Liver (tissue), 3 donors: ENCODE data around the gene BCL2.

Experiments
- SP1 ChIP-seq: IDR thresholded peaks from 2 replicates; pipeline ENCODE4 v1.6.1; 2018; ENCODE audit warnings: antibody characterized with exemption, mild to moderate bottlenecking
- TF ChIP-seq, protein P1 (sequence below): fragments of 150-350 bp; IDR thresholded peaks from 2 replicates; pipeline ENCODE4 v1.5.1; 2017; ENCODE audit warnings: improper control_type of control experiment, low read depth, low read length; ENCODE audit not compliant: missing input control
- TF ChIP-seq, protein P2 (sequence below): IDR thresholded peaks from 2 replicates; pipeline ENCODE4 v1.6.1; 2016; ENCODE audit warnings: antibody characterized with exemption, mild to moderate bottlenecking
- TF ChIP-seq, protein P3 (sequence below): IDR thresholded peaks from 2 replicates; pipeline ENCODE4 v1.6.1; 2016; ENCODE audit warnings: antibody characterized with exemption
- donor health status: healthy.
- donor health status: healthy.

DNA sequence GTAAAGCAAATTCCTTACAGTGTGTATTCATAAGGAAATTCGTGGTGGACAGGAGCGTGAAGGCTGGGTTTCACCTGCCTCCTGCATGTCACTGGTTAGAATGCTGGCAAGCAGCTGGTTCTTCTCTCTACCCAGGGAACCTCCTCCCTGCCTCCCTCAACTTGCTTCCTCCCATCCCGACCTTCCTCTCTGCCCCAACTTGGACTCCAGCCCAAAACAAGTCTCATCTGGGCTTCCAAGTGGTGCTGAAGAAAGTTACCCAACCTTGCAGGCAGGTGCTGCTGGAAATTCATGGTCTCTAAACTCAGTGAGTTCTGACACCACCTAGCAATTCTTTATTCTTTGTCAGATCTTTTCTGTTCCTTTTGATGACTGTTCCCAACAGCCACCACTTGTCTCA lies 184.5 kb downstream of the BCL2 start:
- TF ChIP-seq, protein P1, sequence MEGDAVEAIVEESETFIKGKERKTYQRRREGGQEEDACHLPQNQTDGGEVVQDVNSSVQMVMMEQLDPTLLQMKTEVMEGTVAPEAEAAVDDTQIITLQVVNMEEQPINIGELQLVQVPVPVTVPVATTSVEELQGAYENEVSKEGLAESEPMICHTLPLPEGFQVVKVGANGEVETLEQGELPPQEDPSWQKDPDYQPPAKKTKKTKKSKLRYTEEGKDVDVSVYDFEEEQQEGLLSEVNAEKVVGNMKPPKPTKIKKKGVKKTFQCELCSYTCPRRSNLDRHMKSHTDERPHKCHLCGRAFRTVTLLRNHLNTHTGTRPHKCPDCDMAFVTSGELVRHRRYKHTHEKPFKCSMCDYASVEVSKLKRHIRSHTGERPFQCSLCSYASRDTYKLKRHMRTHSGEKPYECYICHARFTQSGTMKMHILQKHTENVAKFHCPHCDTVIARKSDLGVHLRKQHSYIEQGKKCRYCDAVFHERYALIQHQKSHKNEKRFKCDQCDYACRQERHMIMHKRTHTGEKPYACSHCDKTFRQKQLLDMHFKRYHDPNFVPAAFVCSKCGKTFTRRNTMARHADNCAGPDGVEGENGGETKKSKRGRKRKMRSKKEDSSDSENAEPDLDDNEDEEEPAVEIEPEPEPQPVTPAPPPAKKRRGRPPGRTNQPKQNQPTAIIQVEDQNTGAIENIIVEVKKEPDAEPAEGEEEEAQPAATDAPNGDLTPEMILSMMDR: no peak
- TF ChIP-seq, protein P2, sequence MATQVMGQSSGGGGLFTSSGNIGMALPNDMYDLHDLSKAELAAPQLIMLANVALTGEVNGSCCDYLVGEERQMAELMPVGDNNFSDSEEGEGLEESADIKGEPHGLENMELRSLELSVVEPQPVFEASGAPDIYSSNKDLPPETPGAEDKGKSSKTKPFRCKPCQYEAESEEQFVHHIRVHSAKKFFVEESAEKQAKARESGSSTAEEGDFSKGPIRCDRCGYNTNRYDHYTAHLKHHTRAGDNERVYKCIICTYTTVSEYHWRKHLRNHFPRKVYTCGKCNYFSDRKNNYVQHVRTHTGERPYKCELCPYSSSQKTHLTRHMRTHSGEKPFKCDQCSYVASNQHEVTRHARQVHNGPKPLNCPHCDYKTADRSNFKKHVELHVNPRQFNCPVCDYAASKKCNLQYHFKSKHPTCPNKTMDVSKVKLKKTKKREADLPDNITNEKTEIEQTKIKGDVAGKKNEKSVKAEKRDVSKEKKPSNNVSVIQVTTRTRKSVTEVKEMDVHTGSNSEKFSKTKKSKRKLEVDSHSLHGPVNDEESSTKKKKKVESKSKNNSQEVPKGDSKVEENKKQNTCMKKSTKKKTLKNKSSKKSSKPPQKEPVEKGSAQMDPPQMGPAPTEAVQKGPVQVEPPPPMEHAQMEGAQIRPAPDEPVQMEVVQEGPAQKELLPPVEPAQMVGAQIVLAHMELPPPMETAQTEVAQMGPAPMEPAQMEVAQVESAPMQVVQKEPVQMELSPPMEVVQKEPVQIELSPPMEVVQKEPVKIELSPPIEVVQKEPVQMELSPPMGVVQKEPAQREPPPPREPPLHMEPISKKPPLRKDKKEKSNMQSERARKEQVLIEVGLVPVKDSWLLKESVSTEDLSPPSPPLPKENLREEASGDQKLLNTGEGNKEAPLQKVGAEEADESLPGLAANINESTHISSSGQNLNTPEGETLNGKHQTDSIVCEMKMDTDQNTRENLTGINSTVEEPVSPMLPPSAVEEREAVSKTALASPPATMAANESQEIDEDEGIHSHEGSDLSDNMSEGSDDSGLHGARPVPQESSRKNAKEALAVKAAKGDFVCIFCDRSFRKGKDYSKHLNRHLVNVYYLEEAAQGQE: no peak
- no peak for TF ChIP-seq SP1
- TF ChIP-seq, protein P3, sequence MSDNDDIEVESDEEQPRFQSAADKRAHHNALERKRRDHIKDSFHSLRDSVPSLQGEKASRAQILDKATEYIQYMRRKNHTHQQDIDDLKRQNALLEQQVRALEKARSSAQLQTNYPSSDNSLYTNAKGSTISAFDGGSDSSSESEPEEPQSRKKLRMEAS: no peak
